Parathyroid adenoma (tissue), 2 donors: ENCODE data around the gene GFOD2.

Experiments
- H2AFZ ChIP-seq: fragments of 300-600 bp; sonication (generic); one replicate; pipeline ENCODE4 v1.7.0; 2017; ENCODE audit warnings: antibody characterized with exemption, mild to moderate bottlenecking
- H3K27ac ChIP-seq: fragments of 300-600 bp; sonication (generic); one replicate; pipeline ENCODE4 v1.7.0; 2017
- H3K27me3 ChIP-seq: fragments of 300-600 bp; sonication (generic); one replicate; pipeline ENCODE4 v1.7.0; 2017; ENCODE audit warnings: low read length; ENCODE audit not compliant: control insufficient read depth, insufficient read depth
- H3K36me3 ChIP-seq: fragments of 300-600 bp; sonication (generic); one replicate; pipeline ENCODE4 v1.7.0; 2017; ENCODE audit warnings: low read length; ENCODE audit not compliant: control insufficient read depth, insufficient read depth
- H3K4me1 ChIP-seq: fragments of 300-600 bp; sonication (generic); one replicate; pipeline ENCODE4 v1.7.0; 2017; ENCODE audit warnings: control low read depth
- H3K4me2 ChIP-seq: fragments of 300-600 bp; sonication (generic); one replicate; pipeline ENCODE4 v1.7.0; 2017; ENCODE audit warnings: low read length
- H3K4me3 ChIP-seq: fragments of 300-600 bp; sonication (generic); one replicate; pipeline ENCODE4 v1.7.0; 2017; ENCODE audit warnings: low read depth, low read length
- H3K79me2 ChIP-seq: fragments of 300-600 bp; sonication (generic); one replicate; pipeline ENCODE4 v1.7.0; 2017; ENCODE audit warnings: control low read depth
- H3K9ac ChIP-seq: fragments of 300-600 bp; sonication (generic); one replicate; pipeline ENCODE4 v1.7.0; 2017; ENCODE audit warnings: mild to moderate bottlenecking
- H3K9me3 ChIP-seq: fragments of 300-600 bp; sonication (generic); one replicate; pipeline ENCODE4 v1.7.0; 2017; ENCODE audit warnings: low read length; ENCODE audit not compliant: control insufficient read depth
- CTCF ChIP-seq: fragments of 300-600 bp; sonication (generic); IDR thresholded peaks from one replicate; pipeline ENCODE4 v1.7.0; 2017; ENCODE audit warnings: antibody characterized with exemption, mild to moderate bottlenecking
- donor health status: primary hyperparathyroidism.

Gene GFOD2

GRCh38 chr16:67734731-67735201, 15.7 kb upstream of the GFOD2 start:
- Histone ChIP-seq H3K36me3 (no peaks in the 10 kb centered on the region), H3K79me2 (no peaks in the 10 kb centered on the region), H3K27me3 (no peaks in the 10 kb centered on the region), H3K27ac (no peak overlapping the region), H2AFZ (no peak overlapping the region), H3K4me1 (no peaks in the 10 kb centered on the region), H3K4me3 (no peak overlapping the region), H3K9ac (no peak overlapping the region), H3K9me3 (no peaks in the 10 kb centered on the region), H3K4me2 (no peak overlapping the region)
- TF ChIP-seq CTCF: no peak

GRCh38 chr16:67733734-67734470, 14.8 kb upstream of the GFOD2 start:
- no peaks in the 10 kb centered on the region for H3K79me2 ChIP-seq
- H3K4me2 ChIP-seq: no peak overlapping the region
- TF ChIP-seq CTCF: no peak
- H3K4me3 ChIP-seq: no peak overlapping the region
- no peaks in the 10 kb centered on the region for H3K36me3 ChIP-seq
- H3K9ac ChIP-seq: no peak overlapping the region
- H2AFZ ChIP-seq: no peak overlapping the region
- H3K9me3 ChIP-seq: no peaks in the 10 kb centered on the region
- H3K27ac ChIP-seq: no peak overlapping the region
- H3K4me1 ChIP-seq: no peaks in the 10 kb centered on the region
- no peaks in the 10 kb centered on the region for H3K27me3 ChIP-seq

- H2AFZ ChIP-seq: no peak overlapping the region
- no peaks in the 10 kb centered on the region for H3K4me1 ChIP-seq
- no peak overlapping the region for H3K9ac ChIP-seq
- H3K9me3 ChIP-seq: no peaks in the 10 kb centered on the region
- H3K27me3 ChIP-seq: no peaks in the 10 kb centered on the region
- no peak overlapping the region for H3K27ac ChIP-seq
- H3K36me3 ChIP-seq: no peaks in the 10 kb centered on the region
- no peak overlapping the region for H3K4me3 ChIP-seq
- no peak overlapping the region for H3K4me2 ChIP-seq
- no peak for TF ChIP-seq CTCF
- no peaks in the 10 kb centered on the region for H3K79me2 ChIP-seq
Observed at GRCh38 chr16:67731753-67732095, 12.6 kb upstream of the GFOD2 start.

GRCh38 chr16:67731071-67731752, 12.1 kb upstream of the GFOD2 start:
- Histone ChIP-seq H3K36me3 (no peaks in the 10 kb centered on the region), H3K9ac (no peak overlapping the region), H3K27me3 (no peaks in the 10 kb centered on the region), H3K4me2 (no peak overlapping the region), H3K4me3 (no peak overlapping the region), H3K9me3 (no peaks in the 10 kb centered on the region), H3K79me2 (no peaks in the 10 kb centered on the region), H3K4me1 (no peaks in the 10 kb centered on the region), H3K27ac (no peak overlapping the region), H2AFZ (no peak overlapping the region)
- TF ChIP-seq CTCF: no peak

GRCh38 chr16:67730326-67730725, 11.2 kb upstream of the GFOD2 start:
- H3K79me2 ChIP-seq: no peaks in the 10 kb centered on the region
- H3K27me3 ChIP-seq: no peaks in the 10 kb centered on the region
- no peaks in the 10 kb centered on the region for H3K4me1 ChIP-seq
- H3K4me3 ChIP-seq: no peak overlapping the region
- H3K27ac ChIP-seq: no peak overlapping the region
- H3K9me3 ChIP-seq: no peaks in the 10 kb centered on the region
- no peak overlapping the region for H2AFZ ChIP-seq
- no peak overlapping the region for H3K9ac ChIP-seq
- TF ChIP-seq CTCF: no peak
- no peak overlapping the region for H3K4me2 ChIP-seq
- H3K36me3 ChIP-seq: no peaks in the 10 kb centered on the region
